Thyroid gland (tissue), 4 donors: ENCODE measurements around the gene FCHO1. TPM values are rescaled to one million over a fixed set of nuclear protein-coding genes. Genes with fewer than 3 reads are reported as not detected.
"Not testable (repeated sequence)": the region's sequence is repeated elsewhere in the genome, so short reads cannot be mapped to it uniquely, and the experiment has no call there.

Experiments
- DNase-seq, 2 donors: peaks; one replicate each; pipeline ENCODE4 v3.0.0-alpha.2; 2019
- H3K27ac ChIP-seq, 3 donors: fragments of 200-600 bp; sonication (generic); 1 replicate in 2 of 3; 2 replicates in 1 of 3; pipeline ENCODE4 v1.5.1; 2016 to 2019; ENCODE audit warnings: mild to moderate bottlenecking in 1 of 3, moderate library complexity in 1 of 3
- H3K27me3 ChIP-seq: fragments of 200-600 bp; sonication (generic); one replicate; pipeline ENCODE4 v1.5.1; 2019
- H3K36me3 ChIP-seq, 2 donors: fragments of 200-600 bp; sonication (generic); one replicate each; pipeline ENCODE4 v1.5.1; 2016 to 2019
- H3K4me1 ChIP-seq, 2 donors: fragments of 200-600 bp; sonication (generic); one replicate each; pipeline ENCODE4 v1.5.1; 2017 to 2019
- H3K4me3 ChIP-seq, 3 donors: fragments of 200-600 bp; sonication (generic); replicated peaks in 1 of 3; 1 replicate in 2 of 3; 2 replicates in 1 of 3; pipeline ENCODE4 v1.5.1; 2016; ENCODE audit warnings: mild to moderate bottlenecking in 1 of 3
- H3K9me3 ChIP-seq: fragments of 200-600 bp; sonication (generic); one replicate; pipeline ENCODE4 v1.5.1; 2017
- POLR2A ChIP-seq, 2 donors: fragments of 450-650 bp; IDR thresholded peaks; one replicate each; pipeline ENCODE4 v1.6.1; 2017; ENCODE audit warnings: antibody characterized with exemption in 2 of 2, mild to moderate bottlenecking in 2 of 2, moderate library complexity in 1 of 2
- WGBS, 2 donors: methylation state at CpG; one replicate each; pipeline ENCODE4 v1.1.5; 2017; 5-methylcytosine and 5-hydroxymethylcytosine counted together
- intact Hi-C: fragments of 100-400 bp; cut with DNase I; formaldehyde crosslinking; loops from one replicate; pipeline ENCODE4 v1.15.1; 2023
- total RNA-seq, 4 donors: library from RNA; depleted of rRNA; stranded (reverse); fragments of >200 nt; gene quantifications; one replicate each; pipeline ENCODE4 v1.2.3, GENCODE V29; 2016
- TF ChIP-seq, protein P1 (sequence below), 6 experiments: fragments of 200-600 bp in 3 of 6; fragments of 450-650 bp in 3 of 6; sonication (generic) in 3 of 6; IDR thresholded peaks; one replicate each; pipeline ENCODE4 v1.5.1; 2016 to 2019; ENCODE audit warnings: antibody characterized with exemption in 6 of 6, mild to moderate bottlenecking in 2 of 6, inconsistent platforms in 1 of 6, moderate library complexity in 1 of 6

Gene FCHO1
- total RNA-seq, 4 donors from 2014 or later = 0.40 to 1.6 (median 0.67) TPM; not detected in 1

DNA sequence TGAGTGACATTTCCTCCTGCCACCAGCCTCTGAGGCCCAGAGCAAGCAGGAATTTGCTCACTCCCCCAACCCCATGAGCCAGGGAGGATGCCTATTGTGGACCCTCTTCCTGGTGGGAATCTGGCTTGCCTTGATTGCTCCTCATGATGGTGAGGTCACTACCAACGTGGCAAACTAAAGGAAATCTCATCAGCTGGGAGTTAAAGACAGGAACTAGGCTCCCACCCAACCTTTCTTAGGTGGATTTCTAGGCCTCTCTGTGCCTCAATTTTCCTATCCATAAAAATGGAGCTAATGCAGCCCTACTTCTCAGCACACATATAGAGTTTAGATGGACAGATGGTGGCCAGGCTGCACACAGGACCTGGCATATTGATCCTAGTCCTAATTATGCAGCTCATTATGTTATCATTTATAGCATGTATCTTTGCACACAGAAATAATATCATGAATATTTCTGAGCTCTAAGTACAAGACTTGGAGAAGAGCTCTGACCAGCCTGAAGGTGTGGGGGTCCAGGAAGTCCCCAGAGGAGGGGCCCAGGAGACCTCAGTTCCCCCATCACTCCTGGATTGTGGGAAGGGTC lies 45.7 kb downstream of the FCHO1 start:
- Histone ChIP-seq H3K9me3 (no peaks in the 10 kb centered on the region), H3K36me3 (no peaks in the 10 kb centered on the region), H3K4me3 (no peak overlapping the region), H3K27me3 (peaks cover 10% of the 10 kb centered on the region), H3K27ac (no peak overlapping the region), H3K4me1 (peaks cover 0 to 7% of the 10 kb centered on the region in 2 donors)
- no peak for DNase-seq
- 50 to 64% methylated on average over 1 of the region's 1 CpG for WGBS, 2 donors
- TF ChIP-seq POLR2A (IDR thresholded peaks at IDR 0.05) = no peak
- TF ChIP-seq, protein P1, sequence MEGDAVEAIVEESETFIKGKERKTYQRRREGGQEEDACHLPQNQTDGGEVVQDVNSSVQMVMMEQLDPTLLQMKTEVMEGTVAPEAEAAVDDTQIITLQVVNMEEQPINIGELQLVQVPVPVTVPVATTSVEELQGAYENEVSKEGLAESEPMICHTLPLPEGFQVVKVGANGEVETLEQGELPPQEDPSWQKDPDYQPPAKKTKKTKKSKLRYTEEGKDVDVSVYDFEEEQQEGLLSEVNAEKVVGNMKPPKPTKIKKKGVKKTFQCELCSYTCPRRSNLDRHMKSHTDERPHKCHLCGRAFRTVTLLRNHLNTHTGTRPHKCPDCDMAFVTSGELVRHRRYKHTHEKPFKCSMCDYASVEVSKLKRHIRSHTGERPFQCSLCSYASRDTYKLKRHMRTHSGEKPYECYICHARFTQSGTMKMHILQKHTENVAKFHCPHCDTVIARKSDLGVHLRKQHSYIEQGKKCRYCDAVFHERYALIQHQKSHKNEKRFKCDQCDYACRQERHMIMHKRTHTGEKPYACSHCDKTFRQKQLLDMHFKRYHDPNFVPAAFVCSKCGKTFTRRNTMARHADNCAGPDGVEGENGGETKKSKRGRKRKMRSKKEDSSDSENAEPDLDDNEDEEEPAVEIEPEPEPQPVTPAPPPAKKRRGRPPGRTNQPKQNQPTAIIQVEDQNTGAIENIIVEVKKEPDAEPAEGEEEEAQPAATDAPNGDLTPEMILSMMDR (IDR thresholded peaks at IDR 0.05) = no peak
- intact Hi-C loops = no loop called here

DNA sequence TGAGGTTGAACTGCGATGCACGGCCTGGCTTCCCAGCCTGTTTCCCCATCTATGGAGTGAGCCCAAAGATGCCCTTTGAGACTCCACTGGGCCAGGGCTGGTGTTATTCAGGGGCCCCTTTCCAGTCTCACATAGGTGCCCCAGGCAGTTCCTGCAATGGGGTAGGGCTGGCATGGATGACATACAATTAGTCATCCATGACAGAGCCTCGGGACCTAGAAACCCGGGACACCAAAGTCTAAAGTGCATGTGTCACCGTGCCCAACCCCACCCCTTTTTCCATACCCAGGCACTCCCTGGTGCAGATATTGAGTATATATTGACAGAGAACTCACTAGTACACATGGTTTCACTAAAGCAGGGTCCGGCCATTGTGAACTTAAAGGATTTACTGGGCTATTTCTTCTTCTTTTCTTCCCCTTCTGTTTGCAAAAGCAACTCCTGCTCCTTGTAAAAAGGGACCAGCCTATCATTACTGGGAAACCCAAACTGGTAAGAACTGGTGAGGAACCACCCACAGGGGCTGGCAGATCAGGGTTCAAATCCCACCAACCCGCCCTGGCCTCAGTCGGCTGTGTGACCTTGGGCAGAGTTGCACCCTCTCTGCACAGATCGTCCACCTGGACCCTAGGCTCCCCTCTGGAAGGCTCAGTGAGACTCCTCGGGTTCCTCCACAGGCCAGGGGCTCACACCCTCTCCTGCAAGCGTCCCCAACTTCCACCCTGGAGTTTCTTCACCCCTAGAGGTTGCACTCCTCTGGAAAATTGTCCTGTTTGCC lies 46.3 kb downstream of the FCHO1 start:
- 53 to 56% methylated on average over 11 of the region's 11 CpGs for WGBS, 2 donors
- Histone ChIP-seq H3K9me3 (no peaks in the 10 kb centered on the region), H3K27ac (no peak overlapping the region), H3K36me3 (no peaks in the 10 kb centered on the region), H3K4me1 (peaks cover 0 to 7% of the 10 kb centered on the region in 2 donors), H3K4me3 (no peak overlapping the region), H3K27me3 (peaks cover 10% of the 10 kb centered on the region)
- TF ChIP-seq POLR2A (IDR thresholded peaks at IDR 0.05) = no peak
- TF ChIP-seq, protein P1 (IDR thresholded peaks at IDR 0.05) = no peak
- no peak for DNase-seq
- intact Hi-C loops = no loop called here

DNA sequence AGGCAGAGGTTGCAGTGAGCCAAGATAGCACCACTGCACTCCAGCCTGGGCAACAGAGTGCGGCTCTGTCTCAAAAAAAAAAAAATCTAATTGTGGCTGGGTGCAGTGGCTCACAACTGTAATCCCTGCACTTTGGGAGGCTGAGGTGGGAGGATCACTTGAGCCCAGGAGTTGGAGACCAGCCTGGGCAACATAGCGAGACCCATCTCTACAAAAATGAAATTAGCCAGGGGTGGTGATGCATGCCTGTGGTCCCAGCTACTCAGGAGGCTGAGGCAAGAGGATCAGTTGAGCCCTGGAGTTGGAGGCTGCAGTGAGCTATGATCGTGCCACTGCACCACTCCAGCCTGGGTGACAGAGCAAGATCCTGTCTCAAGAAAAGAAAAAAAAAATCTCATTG lies 47.3 kb downstream of the FCHO1 start:
- intact Hi-C loops, H3K27me3 ChIP-seq, H3K4me3 ChIP-seq: not testable (repeated sequence)

DNA sequence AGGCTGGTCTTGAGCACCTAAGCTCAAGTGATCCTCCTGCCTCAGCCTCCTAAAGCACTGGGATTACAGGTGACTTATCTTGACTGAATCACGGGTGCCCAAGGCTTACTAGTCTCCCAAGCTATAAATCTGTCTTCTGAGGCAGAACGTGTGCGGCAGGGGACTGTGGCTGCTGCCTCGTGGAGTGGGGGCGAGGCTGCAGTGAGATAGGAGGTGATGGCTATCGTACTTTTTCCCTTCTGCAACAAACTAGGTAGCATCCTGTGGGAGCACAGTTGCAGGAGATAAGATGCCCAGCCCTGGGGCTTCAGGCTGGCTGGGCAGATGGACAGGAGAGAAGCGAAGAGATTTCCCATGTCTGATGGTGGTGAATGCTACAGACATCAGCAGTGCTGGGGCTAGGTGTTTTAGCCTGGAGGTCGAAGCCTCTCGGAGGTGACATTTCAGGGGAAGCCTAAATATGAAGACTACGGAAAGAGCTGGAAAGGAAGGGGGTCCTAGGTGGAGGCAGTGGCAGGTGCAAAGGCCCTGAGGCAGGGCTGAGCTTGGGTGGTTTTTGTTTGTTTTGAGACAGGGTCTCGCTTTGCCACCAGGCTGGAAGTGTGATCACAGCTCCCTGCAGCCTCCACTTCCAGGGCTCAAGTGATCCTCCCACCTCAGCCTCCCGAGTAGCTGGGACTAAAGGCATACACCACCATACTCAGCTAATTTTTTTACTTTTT lies 51.0 kb downstream of the FCHO1 start:
- H3K4me1 ChIP-seq = no peaks in the 10 kb centered on the region
- TF ChIP-seq POLR2A (IDR thresholded peaks at IDR 0.05) = no peak
- TF ChIP-seq, protein P1 (IDR thresholded peaks at IDR 0.05) = no peak
- 75 to 79% methylated on average over 9 to 12 of the region's 12 CpGs for WGBS, 2 donors
- no peak overlapping the region for H3K27ac ChIP-seq
- H3K36me3 ChIP-seq = no peaks in the 10 kb centered on the region
- H3K27me3 ChIP-seq = no peaks in the 10 kb centered on the region
- no peaks in the 10 kb centered on the region for H3K9me3 ChIP-seq
- intact Hi-C loops = no loop called here
- DNase-seq = no peak
- H3K4me3 ChIP-seq = no peak overlapping the region

More for the DNA sequence above, 47.3 kb downstream of the FCHO1 start:
- H3K27ac ChIP-seq, H3K4me1 ChIP-seq, H3K36me3 ChIP-seq, DNase-seq, H3K9me3 ChIP-seq: not testable (repeated sequence)
- 83 to 92% methylated on average over 3 of the region's 3 CpGs for WGBS, 2 donors

DNA sequence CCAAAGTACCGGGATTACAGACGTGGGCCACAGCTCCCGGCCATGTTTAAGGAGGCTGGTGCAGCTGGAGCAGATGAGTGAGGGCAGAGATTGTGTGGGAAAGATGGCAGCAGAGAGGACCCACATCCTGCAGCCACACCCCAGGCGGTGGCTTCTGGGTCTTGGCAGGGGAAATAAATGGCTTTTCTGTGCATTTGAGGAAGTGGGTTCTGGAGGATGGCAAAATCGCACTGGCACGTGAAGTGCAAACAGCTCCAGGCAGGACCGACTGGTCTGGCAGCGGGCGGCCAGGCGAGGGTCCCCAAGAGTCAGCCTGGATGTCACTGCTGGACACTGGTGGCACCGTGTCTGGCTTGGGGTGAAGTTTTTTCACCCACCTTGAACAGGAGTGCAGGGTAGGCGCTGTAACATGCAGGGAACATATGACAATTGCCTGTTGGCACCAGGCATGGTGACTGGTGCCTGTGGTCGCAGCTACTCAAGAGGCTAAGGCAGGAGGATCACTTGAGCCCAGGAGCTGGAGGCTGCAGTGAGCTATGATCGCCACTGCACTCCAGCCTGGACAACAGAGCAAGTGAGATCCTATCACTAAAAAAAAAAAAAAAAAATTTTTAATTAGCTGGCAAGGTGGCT lies 52.1 kb downstream of the FCHO1 start:
- WGBS, 2 donors = 68 to 75% methylated on average over 14 of the region's 14 CpGs
- Histone ChIP-seq H3K27me3 (no peaks in the 10 kb centered on the region), H3K4me3 (no peak overlapping the region), H3K27ac (no peak overlapping the region), H3K36me3 (no peaks in the 10 kb centered on the region), H3K9me3 (no peaks in the 10 kb centered on the region), H3K4me1 (no peaks in the 10 kb centered on the region)
- no peak for DNase-seq
- intact Hi-C loops = no loop called here
- TF ChIP-seq, protein P1 (IDR thresholded peaks at IDR 0.05) = no peak
- TF ChIP-seq POLR2A (IDR thresholded peaks at IDR 0.05) = no peak
